GM23338 (cell line): ENCODE measurements around the gene EPG5. TPM values are rescaled to one million over a fixed set of nuclear protein-coding genes. Genes with fewer than 3 reads are reported as not detected.

Experiments
- ATAC-seq: fragments of 200-7000 bp; cut with Tn5 transposase; 3 replicates; pipeline ENCODE4 v1.9.1; 2020
- DNase-seq: peaks from one replicate; pipeline ENCODE4 v3.0.0-alpha.2; 2015; ENCODE audit warnings: low spot score
- H2AFZ ChIP-seq: fragments of 200-600 bp; sonication (generic); 2 replicates; pipeline ENCODE4 v1.8.0; 2016; ENCODE audit warnings: antibody characterized with exemption, mild to moderate bottlenecking, moderate library complexity
- H3F3A ChIP-seq: fragments of 200-600 bp; sonication (generic); replicated peaks from 2 replicates; pipeline ENCODE4 v1.8.0; 2017; ENCODE audit warnings: antibody characterized with exemption, mixed run types, low read depth
- H3K27ac ChIP-seq: fragments of 200-600 bp; sonication (generic); 2 replicates; pipeline ENCODE4 v1.6.1; 2016; ENCODE audit warnings: low read depth
- H3K27me3 ChIP-seq: fragments of 200-600 bp; sonication (generic); 2 replicates; pipeline ENCODE4 v1.8.0; 2016; ENCODE audit warnings: mild to moderate bottlenecking, mixed run types, moderate library complexity; ENCODE audit not compliant: insufficient read depth
- H3K36me3 ChIP-seq: fragments of 200-600 bp; sonication (generic); 2 replicates; pipeline ENCODE4 v1.8.0; 2016; ENCODE audit warnings: mild to moderate bottlenecking; ENCODE audit not compliant: insufficient read depth
- H3K4me1 ChIP-seq: fragments of 200-600 bp; sonication (generic); 2 replicates; pipeline ENCODE4 v1.8.0; 2016; ENCODE audit warnings: mild to moderate bottlenecking, moderate library complexity; ENCODE audit not compliant: insufficient read depth
- H3K4me2 ChIP-seq: fragments of 200-600 bp; sonication (generic); 2 replicates; pipeline ENCODE4 v1.7.1; 2017; ENCODE audit warnings: mixed run types
- H3K4me3 ChIP-seq: fragments of 200-600 bp; sonication (generic); 2 replicates; pipeline ENCODE4 v1.6.1; 2016; ENCODE audit warnings: mixed run types
- H3K79me2 ChIP-seq: fragments of 200-600 bp; sonication (generic); replicated peaks from 2 replicates; pipeline ENCODE4 v1.8.0; 2017; ENCODE audit warnings: mild to moderate bottlenecking; ENCODE audit not compliant: insufficient read depth
- H3K9me2 ChIP-seq: fragments of 200-600 bp; sonication (generic); 2 replicates; pipeline ENCODE4 v1.8.0; 2017; ENCODE audit not compliant: insufficient read depth
- H4K20me1 ChIP-seq: fragments of 200-600 bp; sonication (generic); replicated peaks from 2 replicates; pipeline ENCODE4 v1.8.0; 2017; ENCODE audit warnings: mild to moderate bottlenecking; ENCODE audit not compliant: insufficient read depth
- H3K27ac Mint-ChIP-seq: 2 replicates; pipeline ENCODE4 v1.8.0; 2020; ENCODE audit warnings: inconsistent platforms, mild to moderate bottlenecking, moderate library complexity, mixed read lengths
- H3K27me3 Mint-ChIP-seq: 3 replicates; pipeline ENCODE4 v1.8.0; 2022; ENCODE audit warnings: low read depth, mild to moderate bottlenecking, moderate library complexity, mixed read lengths, inconsistent platforms; ENCODE audit not compliant: insufficient read depth, poor library complexity
- H3K36me3 Mint-ChIP-seq: 3 replicates; pipeline ENCODE4 v1.8.0; 2021; ENCODE audit warnings: low read depth, mild to moderate bottlenecking, inconsistent platforms, moderate library complexity, mixed read lengths
- H3K4me1 Mint-ChIP-seq: 3 replicates; pipeline ENCODE4 v1.8.0; 2020; ENCODE audit warnings: mild to moderate bottlenecking, inconsistent platforms, mixed read lengths
- H3K4me3 Mint-ChIP-seq: 3 replicates; pipeline ENCODE4 v1.8.0; 2021; ENCODE audit warnings: moderate library complexity, mild to moderate bottlenecking, inconsistent platforms, mixed read lengths
- H3K9me3 Mint-ChIP-seq: 3 replicates; pipeline ENCODE4 v1.8.0; 2020; ENCODE audit warnings: moderate library complexity, mild to moderate bottlenecking, inconsistent platforms, mixed read lengths
- CREB1 ChIP-seq: fragments of 250-450 bp; sonication (Bioruptor Pico); IDR thresholded peaks from 2 replicates; pipeline ENCODE4 v1.5.0; 2020; ENCODE audit warnings: low read depth, mild to moderate bottlenecking, moderate library complexity
- CTCF ChIP-seq, 2 experiments: fragments of 200-600 bp in 1 of 2; sonication (generic) in 1 of 2; conservative IDR thresholded peaks; 2 replicates each; pipeline versions ENCODE4 v1.5.1 to v1.6.1; 2016 to 2017; ENCODE audit warnings: antibody characterized with exemption in 2 of 2, low read depth in 2 of 2, mild to moderate bottlenecking in 2 of 2, moderate library complexity in 1 of 2
- JUNB ChIP-seq: IDR thresholded peaks from one replicate; pipeline ENCODE4 v1.6.1; 2016; ENCODE audit warnings: antibody characterized with exemption; ENCODE audit not compliant: unreplicated experiment
- NANOG ChIP-seq: IDR thresholded peaks from 2 replicates; pipeline ENCODE4 v1.6.1; 2016; ENCODE audit warnings: antibody characterized with exemption, borderline replicate concordance
- REST ChIP-seq: IDR thresholded peaks from one replicate; pipeline ENCODE4 v1.6.1; 2018; ENCODE audit warnings: antibody characterized with exemption; ENCODE audit not compliant: unreplicated experiment
- STAT1 ChIP-seq: IDR thresholded peaks from one replicate; pipeline ENCODE4 v1.6.1; 2016; ENCODE audit warnings: antibody characterized with exemption; ENCODE audit not compliant: unreplicated experiment
- ZNF114 ChIP-seq: fragments of 250-450 bp; sonication (Bioruptor Pico); IDR thresholded peaks from 2 replicates; pipeline ENCODE4 v1.5.0; 2020; ENCODE audit warnings: mild to moderate bottlenecking, moderate library complexity
- ZNF331 ChIP-seq: fragments of 250-450 bp; sonication (Bioruptor Pico); IDR thresholded peaks from 2 replicates; pipeline ENCODE4 v1.5.0; 2020; ENCODE audit warnings: low read depth, mild to moderate bottlenecking, moderate library complexity
- ZNF462 ChIP-seq: fragments of 250-450 bp; sonication (Bioruptor Pico); IDR thresholded peaks from 2 replicates; pipeline ENCODE4 v1.5.0; 2020; ENCODE audit warnings: mild to moderate bottlenecking, moderate library complexity
- polyA plus RNA-seq: library from polyadenylated mRNA; unstranded; fragments of >200 nt; fragmentation: Nextera tagmentation; extraction: Ambion mirVana; gene quantifications from 2 replicates; pipeline ENCODE4 v1.2.1, GENCODE V29; 2016
- total RNA-seq: library from RNA; depleted of rRNA; stranded (reverse); fragments of >200 nt; shearing (Covaris generic); gene quantifications from 2 replicates; pipeline ENCODE4 v1.2.3, GENCODE V29; 2014

The EPG5 gene
- total and polyA plus RNA-seq, 2 experiments from 2014 or later: 4.1 to 29.2 TPM

- peaks cover 7% of the 10 kb centered on the region; the same call in 1 of the 2 replicates for H3K36me3 ChIP-seq
- no peaks in the 10 kb centered on the region for H4K20me1 ChIP-seq
- Mint-ChIP-seq H3K4me1 (no peaks in the 10 kb centered on the region), H3K27ac (no peak overlapping the region), H3K36me3 (no peaks in the 10 kb centered on the region), H3K27me3 (no peaks in the 10 kb centered on the region), H3K9me3 (no peaks in the 10 kb centered on the region), H3K4me3 (no peak overlapping the region)
- TF ChIP-seq STAT1 (no peak), CTCF (conservative IDR thresholded peaks at IDR 0.05; ENCODE audit: low read depth in 2 of 2) (no peak), CREB1 (CRISPR knock-in tag) (no peak)
- H3F3A ChIP-seq: no peaks in the 10 kb centered on the region
- no peak overlapping the region for H2AFZ ChIP-seq
- H3K79me2 ChIP-seq: no peaks in the 10 kb centered on the region
- DNase-seq: no peak
- no peaks in the 10 kb centered on the region for H3K4me1 ChIP-seq
- H3K4me2 ChIP-seq: no peak overlapping the region
- H3K4me3 ChIP-seq: no peak overlapping the region
- H3K27me3 ChIP-seq: no peaks in the 10 kb centered on the region
- no peak for ATAC-seq
- no peak overlapping the region for H3K27ac ChIP-seq
- no peaks in the 10 kb centered on the region for H3K9me2 ChIP-seq
Measured at GRCh38 chr18:45890606-45891005, 76.5 kb downstream of the EPG5 start.

- no peaks in the 10 kb centered on the region for H4K20me1 ChIP-seq
- no peaks in the 10 kb centered on the region for H3K4me1 Mint-ChIP-seq
- DNase-seq (no peak), ATAC-seq (no peak)
- peaks cover 7% of the 10 kb centered on the region; the same call in 1 of the 2 replicates for H3K36me3 ChIP-seq
- H3K4me3 Mint-ChIP-seq: no peak overlapping the region
- H2AFZ ChIP-seq: no peak overlapping the region
- H3K4me1 ChIP-seq: no peaks in the 10 kb centered on the region
- H3K27ac ChIP-seq: no peak overlapping the region
- no peak overlapping the region for H3K27ac Mint-ChIP-seq
- no peak overlapping the region for H3K4me3 ChIP-seq
- H3K4me2 ChIP-seq: no peak overlapping the region
- no peaks in the 10 kb centered on the region for H3K9me2 ChIP-seq
- no peaks in the 10 kb centered on the region for H3K27me3 Mint-ChIP-seq
- H3F3A ChIP-seq: no peaks in the 10 kb centered on the region
- H3K9me3 Mint-ChIP-seq: no peaks in the 10 kb centered on the region
- H3K79me2 ChIP-seq: no peaks in the 10 kb centered on the region
- H3K27me3 ChIP-seq: no peaks in the 10 kb centered on the region
- no peaks in the 10 kb centered on the region for H3K36me3 Mint-ChIP-seq
- no peak for TF ChIP-seq REST
- TF ChIP-seq ZNF462 (CRISPR knock-in tag): no peak
- TF ChIP-seq CREB1 (CRISPR knock-in tag): no peak
- no peak for TF ChIP-seq JUNB
- TF ChIP-seq NANOG: no peak
- TF ChIP-seq ZNF331 (CRISPR knock-in tag): no peak
- no peak for TF ChIP-seq ZNF114 (CRISPR knock-in tag)
Measured at GRCh38 chr18:45889419-45890064, 77.6 kb downstream of the EPG5 start.
